SIG-M5 (cell line): ENCODE data around the gene ALLC.

ENCODE experiments used
- DNase-seq: peaks from one replicate; lab custom pipeline; 2025; lab: John Stamatoyannopoulos, UW

ALLC gene

DNA sequence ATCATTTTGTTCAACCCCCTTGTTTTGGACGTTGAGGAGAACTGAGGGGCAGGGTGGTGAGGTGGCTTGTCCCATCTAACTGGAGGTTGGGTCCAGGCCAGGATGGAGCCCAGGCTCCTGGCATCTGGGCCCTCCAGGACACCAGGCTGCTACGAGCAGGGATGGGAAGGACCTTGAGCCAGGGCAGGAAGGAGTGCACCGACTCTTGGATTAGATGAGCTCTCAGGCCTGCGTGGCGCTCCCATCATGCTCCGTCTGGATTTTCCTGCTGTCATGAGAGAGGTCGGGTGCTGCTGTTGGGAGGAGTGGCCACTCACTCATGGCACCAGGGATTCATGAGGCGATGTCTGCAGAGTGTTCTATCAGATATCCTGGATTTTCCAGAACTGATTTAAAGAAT, 18.3 kb upstream of the ALLC start:
- DNase-seq = no peak

DNA sequence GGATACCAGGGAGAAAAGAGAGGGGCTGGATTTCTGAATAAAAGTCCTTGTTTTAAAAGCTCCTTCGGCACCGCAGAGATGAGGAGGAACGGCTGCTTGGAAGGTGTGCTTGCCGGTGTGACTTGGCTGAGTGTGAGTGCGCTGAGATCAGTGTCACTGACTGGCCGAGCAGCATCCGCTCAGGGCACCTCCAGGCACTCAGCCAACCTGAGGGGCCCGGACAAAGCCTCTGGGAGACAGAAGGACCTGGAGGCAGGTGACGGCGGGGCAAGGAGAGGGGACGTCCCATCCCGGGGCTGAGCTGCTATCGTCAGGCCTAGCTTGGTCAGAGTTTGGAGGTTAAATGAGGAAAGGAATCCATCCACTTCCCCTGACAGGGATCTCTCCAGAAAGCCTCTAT, 16.8 kb upstream of the ALLC start:
- DNase-seq = no peak

DNA sequence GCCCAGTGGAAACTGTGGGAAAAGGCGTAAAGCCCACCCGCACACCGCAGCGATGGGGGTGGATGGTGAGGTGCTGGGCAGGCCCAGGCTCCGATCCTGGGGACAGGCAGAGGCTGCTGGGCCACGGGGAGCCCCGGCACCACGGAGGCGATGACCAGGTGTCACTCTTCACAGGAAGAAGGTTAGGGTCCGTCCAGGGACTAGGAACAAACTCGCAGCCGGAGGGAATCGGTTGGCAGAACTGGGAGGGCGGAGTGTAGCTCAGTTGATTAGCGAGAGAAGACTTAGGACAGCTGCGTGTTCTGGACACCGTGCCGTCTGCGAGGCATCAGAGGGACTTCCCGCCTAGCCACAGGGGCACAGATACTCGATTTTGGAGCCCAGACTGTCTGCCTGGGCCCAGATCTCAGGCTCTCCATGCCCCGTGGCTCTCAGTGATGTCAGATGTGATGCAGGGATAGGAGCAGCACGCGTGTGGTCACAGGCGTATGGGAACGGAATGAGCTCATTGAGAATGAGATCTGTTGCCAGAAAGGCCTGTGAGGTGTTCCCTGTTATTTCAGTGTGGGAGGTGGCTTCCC, 16.1 kb upstream of the ALLC start:
- no peak for DNase-seq

DNA sequence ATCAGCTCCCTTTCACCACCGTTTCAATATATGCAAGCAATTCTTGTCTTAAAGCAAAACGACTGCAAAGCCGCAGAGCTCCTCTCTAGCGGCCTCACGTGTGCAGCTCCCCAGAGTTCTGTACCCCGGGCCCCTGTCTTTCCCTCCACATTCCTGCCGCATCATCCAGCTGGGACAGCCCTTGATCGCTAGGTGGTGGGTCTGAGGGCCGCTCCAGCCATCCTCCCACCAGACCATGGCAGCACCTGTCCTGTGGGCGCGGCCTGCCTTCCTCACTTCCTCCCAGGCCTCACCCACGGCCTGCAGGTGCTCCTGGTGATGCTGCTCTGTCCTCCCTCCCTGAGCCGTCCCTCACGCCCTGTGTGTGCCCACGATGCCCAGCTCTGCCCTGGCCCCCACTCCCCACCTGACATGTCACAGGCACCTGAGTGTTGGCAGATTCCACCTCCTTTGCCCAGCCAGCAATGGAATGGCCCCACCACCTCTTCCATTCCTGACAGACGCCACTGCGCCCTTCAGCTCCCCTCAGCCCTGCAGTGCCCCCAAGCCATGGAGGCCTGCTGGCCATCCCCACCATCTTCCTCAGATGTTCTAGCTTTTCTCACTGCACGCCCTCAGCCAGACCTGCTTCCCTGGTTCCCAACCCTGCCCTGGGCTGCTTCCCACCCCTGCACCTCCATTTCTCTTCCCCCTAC, 15.3 kb upstream of the ALLC start:
- DNase-seq = no peak

DNA sequence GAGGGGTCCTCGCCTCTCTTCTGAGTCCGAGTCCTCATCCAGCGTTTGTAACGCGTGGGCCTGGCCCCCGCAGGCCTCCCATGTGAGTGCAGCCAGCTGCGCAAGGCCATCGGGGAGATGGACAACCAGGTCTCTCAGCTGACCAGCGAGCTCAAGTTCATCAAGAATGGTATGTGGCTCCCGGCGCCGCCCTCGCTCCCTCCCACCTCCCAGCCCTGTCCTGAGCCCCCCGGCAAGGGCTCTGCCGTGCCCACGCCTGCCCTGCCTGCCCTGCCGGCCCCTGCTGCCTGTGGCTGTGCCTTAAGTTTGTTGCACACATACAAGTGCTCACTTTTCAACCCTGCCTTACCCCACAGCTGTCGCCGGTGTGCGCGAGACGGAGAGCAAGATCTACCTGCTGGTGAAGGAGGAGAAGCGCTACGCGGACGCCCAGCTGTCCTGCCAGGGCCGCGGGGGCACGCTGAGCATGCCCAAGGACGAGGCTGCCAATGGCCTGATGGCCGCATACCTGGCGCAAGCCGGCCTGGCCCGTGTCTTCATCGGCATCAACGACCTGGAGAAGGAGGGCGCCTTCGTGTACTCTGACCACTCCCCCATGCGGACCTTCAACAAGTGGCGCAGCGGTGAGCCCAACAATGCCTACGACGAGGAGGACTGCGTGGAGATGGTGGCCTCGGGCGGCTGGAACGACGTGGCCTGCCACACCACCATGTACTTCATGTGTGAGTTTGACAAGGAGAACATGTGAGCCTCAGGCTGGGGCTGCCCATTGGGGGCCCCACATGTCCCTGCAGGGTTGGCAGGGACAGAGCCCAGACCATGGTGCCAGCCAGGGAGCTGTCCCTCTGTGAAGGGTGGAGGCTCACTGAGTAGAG, 14.4 kb upstream of the ALLC start:
- DNase-seq = no peak

DNA sequence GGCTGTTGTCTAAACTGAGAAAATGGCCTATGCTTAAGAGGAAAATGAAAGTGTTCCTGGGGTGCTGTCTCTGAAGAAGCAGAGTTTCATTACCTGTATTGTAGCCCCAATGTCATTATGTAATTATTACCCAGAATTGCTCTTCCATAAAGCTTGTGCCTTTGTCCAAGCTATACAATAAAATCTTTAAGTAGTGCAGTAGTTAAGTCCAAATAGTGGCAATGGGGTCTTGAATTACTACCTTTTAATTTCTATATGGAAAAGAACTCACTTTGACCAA, 13.8 kb upstream of the ALLC start:
- DNase-seq = no peak

DNA sequence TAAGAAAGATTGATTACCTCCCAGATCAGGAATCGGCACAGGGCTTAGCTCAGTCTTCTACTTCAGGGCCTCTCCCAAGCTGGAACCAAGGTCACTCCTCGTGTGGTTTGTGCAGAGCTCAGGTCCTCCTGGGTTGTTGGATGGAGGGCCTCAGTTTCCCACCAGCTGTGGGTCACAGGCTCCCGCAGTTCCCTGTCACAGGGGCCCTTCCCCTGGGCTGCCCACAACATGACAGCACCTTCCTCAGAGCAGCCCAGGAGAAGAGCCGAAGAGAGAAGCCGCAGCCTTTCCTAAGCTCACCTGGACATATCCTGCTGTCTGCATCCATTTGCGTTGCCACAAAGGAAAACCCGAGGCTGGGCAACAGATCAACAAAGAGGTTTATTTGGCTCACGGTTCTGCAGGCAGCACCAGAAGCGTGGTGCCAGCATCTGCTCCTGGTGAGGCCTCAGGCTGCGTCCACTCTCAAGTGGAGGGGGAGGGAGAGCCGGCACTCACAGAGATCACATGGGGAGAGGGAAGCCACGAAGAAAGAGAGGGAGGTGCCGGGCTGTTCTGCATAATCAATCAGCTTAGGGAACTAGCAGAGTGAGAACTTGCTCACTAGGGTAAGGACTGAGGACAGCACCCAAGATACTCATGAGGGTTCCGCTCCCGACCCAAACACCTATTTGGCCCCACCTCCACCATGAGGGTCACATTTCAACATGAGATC, 13.0 kb upstream of the ALLC start:
- no peak for DNase-seq

DNA sequence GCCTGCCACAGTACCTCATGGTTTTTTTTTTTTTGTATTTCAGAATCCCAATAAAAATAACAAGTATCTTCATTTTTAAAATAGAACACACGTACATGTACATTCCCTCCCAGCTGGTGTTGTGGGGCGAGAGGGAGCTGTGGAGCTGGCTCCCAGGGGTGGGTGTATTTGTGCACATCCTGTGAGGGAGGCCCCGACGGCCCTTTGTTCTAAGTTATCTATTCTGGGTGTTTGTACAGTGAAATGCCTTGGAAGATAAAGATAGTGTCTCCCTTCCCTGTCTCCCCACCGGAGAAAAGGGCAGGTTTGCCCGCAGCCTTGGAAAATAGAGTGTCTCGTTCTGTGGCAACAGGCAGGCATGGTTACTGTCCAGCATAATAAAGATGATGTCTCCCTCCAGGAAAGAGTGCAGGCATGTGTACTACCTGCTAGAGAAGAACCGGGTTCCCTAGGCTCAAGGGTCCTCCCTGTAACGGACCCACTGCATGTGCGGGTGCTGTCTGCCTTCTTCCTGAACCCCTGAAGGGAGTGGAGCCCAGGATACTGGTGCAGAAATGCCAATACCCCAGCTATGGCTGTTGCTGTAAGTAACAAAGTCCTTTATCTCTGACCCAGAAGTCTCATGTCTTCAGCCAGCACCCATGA, 12.1 kb upstream of the ALLC start:
- no peak for DNase-seq

DNA sequence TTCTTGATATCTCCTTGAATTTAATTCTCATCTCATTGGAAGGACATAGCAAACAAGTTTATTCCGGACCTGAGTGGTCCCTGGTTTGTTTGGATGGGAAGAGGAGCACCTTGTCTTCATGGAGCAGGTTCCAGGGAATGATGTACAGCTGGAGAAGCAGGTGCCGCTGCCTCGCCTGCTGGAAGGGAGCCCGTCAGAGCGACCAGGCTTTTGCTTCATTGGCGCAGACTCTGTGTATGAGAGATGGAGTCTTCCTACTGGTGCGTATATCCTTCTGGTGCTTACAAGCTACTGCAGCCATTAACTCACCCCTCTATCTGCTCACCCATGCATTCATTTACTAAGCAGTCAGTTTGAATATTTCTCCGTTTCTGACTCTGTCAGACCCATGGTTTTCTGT, 11.6 kb upstream of the ALLC start:
- DNase-seq = no peak

DNA sequence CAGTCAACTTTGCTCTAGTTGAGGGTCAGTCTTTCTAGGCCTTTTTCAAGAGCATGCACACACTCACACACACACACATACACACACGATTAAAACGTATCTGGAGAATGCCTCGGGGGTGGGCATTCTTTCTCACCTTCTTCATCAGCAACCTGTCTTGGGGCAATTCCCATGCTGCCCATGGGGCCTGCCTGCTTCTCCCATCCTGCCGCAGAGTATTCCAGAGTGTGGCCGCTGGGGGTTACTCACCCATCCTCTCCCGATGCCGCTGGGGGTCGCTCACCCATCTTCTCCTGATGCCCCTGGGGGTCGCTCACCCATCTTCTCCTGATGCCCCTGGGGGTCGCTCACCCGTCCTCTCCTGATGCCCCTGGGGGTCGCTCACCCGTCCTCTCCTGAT, 10.8 kb upstream of the ALLC start:
- no peak for DNase-seq

DNA sequence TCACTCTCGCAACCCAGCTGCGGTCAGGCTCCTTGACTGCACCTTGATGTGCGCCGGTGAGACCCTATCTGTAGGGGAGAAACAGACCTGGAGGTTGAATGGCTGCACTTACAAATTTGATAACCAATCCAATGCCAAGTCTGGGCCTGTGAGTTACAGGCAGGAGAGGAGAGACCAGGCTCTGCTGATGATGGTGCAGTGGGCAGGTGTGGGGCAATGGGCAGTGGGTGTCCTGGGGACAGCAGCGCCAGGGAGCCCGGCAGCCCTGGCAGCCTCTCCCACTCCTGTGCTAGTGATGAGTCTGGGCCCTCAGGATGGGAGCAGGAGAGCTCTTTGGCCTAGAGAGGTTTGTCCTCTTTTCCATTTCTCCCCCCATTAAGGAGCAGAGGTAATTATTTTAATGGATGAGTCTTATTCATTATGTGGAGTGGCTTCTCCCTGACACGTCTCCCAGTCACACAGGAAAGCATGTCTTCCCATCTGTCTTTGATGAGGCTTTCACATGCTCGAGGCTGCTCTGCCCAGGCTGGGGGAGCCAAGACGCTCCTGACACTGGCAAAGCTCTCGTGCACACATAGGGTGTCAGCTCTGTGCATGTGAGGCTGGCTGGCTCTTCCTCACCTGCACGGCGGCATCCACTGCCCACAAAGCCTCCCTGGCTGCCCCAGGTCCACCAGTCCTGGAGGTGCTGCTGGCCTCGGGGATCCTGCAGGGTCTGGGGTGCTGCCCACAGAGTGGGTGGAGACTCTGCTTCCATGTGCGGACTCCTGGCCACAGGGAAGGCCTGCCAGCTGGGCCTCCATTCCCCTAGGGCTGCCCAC, 10.0 kb upstream of the ALLC start:
- DNase-seq = no peak

DNA sequence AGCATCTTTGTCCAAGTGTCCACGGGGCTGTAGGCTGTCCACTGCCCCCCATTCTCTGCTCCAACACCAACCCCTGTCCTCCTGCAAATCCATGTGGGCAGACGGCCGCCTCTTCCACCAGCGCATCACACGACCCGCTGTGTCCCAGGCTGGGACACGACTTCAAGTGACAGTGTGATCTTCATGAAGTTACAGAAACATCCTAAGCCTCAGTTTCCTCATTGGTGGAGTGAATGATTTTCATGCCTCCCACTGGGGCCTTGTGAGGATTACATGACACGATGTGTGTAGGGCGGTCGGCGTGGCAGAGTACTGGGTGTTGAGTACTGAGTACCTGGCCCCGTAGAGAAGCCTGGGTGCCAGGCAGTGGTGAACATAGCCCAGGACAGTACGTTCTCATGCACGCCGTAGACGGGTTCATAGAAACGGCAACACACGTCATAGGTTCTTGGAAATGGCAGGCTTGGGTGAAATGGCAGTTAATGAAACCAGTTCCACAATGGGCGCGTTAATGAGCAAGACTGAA, 9.3 kb upstream of the ALLC start:
- DNase-seq = no peak

DNA sequence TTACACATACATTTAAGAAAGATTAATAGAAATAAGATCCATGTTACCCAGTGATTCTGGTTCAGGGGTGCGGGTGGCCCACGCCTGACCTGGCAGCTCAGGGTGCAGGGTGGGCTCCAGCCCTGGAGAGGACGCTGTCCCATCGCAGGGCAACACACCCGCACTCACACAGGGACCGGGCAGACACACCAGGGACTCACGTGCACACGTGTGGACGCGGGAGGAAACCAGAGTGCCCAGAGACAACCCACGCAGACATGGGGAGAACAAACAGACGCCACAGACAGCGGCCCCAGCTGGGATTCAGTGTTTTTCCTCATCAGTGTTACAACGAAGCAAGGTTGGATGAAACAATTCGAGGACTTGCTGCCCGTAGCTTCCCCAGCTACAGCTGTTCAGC, 8.4 kb upstream of the ALLC start:
- no peak for DNase-seq

DNA sequence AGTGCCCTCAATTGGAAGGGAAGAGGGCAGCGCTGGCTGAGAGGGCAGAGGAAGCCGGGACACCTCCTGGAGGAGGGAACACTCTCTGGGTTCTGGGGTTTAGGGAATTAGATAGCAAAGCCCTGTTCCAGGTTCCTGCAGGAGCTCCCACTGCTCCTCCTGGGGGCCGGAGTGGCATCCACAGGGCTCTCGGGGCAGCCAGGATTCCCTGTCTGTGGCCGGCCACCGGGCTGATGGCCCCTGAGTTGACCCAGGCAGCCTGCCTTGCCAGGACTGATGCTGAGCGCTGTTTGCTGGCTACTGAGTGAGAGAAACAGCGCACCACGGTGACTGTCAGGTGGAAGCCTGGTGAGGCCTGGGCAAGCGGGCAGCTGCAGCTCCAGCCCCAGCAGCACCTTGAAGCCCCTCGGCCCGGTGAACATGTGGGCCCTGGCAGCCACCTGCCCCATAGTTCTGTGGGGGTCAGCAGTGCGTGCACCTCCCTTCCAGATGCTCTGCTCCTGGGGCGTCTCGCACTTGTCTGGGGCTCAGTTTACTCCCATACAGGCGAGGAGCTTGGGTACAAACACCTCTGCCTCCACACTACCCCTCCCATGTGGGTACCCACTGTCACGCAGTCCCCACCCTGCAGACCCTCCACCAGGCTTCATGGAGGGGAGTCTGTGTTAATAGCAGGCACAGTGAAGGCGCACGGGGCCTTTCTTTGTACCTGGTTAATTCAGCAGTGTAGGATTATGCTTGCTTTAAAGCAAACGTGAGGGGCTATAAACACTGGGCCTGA, 7.7 kb upstream of the ALLC start:
- no peak for DNase-seq

DNA sequence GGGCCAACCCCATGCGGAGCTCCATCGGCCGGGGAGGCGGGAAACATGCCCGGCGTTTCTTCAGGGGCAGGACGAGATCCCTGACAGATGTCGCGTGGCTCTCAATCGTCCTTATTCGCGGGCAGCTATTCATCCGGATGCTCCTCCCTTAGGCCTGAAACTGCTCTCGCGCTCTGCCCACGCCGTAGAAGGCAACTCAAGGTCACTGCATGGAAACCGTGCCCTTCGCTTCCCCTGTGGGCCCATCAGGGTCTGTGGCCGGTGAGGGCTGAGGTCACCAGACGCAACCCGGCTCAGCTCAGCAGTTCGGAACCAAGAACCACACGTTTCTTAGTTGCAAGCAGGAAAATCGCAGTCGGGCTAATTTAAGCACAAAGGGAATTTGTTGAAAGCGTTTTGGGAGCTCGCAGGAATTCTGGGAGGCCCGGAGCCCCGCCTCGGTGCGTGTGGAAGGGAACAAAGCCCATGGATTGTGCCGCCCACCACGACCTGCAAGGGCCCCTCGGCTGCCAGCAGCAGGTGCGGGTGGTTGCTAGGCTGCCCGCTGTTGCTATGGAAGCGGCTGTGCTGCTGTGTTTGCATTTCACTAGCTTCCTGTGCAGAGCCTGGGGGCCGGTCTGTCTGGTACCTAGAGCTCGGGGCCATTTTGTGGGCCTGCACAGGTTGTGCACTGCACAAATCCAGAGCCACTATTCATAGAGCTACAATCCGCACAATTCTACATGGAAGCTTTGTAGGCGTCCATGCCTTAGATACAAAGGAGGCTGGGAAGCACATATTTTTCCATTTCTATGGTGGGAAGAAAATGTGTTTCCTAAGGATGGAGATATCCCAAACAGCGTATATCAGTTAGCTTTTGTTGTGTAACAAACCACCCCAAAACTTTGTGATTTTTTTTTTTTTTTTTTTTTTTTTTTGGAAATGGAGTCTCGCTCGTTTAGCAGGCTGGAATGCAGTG, 6.0 kb upstream of the ALLC start:
- DNase-seq = no peak

DNA sequence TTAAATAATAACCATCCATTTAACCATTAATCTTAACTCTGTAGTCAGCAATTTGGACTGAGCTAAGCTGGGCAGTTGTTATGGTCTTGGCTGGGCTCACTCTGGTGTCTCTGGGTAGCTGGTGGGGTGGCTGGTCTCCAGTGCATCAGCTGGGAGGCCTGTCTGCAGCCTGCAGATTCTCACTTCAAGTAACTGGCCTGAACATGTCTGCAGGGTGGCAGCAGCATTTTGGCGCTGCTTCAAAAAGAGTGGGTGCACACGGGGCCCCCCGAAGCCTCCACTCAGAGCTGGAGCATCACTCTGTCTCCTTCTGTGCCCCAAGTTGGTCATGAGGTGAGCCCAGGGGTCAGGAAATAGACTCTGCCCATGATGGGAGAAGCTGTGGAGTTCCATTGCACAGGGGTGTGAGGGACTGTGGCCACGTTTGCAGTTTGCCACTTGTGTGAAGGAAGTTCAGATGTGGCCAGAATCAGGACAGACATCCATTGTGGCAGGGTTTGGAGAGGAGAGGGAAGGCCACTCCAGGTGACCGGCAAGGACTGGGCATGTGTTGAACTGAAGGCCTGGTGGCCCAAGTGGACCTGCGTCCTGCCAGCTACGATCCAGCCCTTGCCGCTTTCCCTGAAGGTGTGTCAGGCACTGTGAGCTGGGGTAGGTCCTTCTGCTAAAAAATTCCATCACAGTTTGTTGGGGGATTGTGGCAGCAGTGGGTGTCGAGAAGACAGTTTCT, 4.9 kb upstream of the ALLC start:
- DNase-seq = no peak

DNA sequence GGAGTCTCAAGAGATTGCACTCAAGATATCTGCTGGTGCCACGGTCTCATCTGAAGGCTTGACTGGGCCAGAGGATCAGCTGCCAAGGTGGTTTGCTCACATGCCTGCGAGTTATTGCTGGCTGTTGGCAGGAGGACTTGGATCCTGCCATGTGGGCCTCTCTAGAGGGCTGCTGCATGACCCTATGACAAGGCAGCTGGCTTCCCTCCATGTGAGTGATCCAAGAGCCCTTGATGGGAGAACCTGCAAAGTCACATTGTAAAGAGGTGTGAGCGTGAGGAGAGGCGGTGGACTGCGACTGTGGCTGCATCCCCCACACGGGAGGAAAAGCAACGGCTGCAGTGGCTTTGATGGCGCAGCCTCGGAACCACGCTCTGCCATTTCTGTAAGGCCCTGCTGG, 4.0 kb upstream of the ALLC start:
- no peak for DNase-seq

DNA sequence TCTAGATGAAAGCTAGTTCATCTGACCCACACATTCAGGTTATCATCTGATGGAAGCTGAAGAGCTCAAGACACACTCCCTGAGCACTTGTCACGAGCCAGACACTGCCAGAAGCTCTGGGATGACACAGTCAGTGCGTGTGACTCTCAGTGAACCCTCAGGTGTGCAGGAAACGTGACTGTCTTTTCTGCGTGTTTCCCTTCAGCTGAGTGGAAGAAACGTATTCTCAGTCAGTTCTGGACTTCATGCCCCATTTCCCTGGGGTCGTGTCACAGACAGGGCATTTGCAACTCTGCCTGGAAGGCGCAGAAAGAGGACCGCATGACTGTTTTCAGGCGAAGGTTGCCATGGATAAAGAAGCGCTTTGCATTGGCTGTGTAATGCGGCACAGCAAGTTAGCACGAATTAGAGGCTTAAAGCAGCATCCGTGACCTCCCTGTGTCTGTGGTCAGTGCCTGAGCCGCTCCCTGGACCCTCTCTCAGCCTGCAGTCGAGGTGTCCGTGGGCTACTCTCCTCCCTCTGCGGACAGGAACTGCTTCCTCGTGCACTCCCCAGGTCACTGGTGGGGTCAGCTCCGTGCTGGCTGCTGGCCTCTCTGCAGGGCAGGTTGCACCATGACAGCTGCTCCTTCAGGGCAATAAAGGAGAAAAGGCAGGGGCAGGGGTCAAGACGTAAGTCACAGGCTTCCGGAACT, 3.3 kb upstream of the ALLC start:
- DNase-seq = no peak
